ENCODE data around the gene USP1.

USP1 gene

GRCh38 chr1:62436466-62437272 lies at the start of gene USP1:
USP1 (plus strand) TSS chr1:62437049; CDS start chr1:62439868, 2,819 bp downstream.
- peak; percentile 97 for DNase-seq (ENCODE audit: low read depth, low spot score)

- no peak for DNase-seq (ENCODE audit: low read depth, low spot score)
Observed at GRCh38 chr1:62389531-62389930, 47.3 kb upstream of the USP1 start.

- DNase-seq (ENCODE audit: low read depth, low spot score), result no peak
Observed at GRCh38 chr1:62390071-62390470, 46.8 kb upstream of the USP1 start.

GRCh38 chr1:62391369-62391971 lies 45.4 kb upstream of the USP1 start:
- DNase-seq (ENCODE audit: low read depth, low spot score), result no peak

- no peak for DNase-seq (ENCODE audit: low read depth, low spot score)
Observed at GRCh38 chr1:62392951-62393350, 43.9 kb upstream of the USP1 start.

GRCh38 chr1:62394646-62395045 lies 42.2 kb upstream of the USP1 start:
- no peak for DNase-seq (ENCODE audit: low read depth, low spot score)

GRCh38 chr1:62395291-62395690 lies 41.6 kb upstream of the USP1 start:
- DNase-seq (ENCODE audit: low read depth, low spot score), result no peak

- DNase-seq (ENCODE audit: low read depth, low spot score), result no peak
Observed at GRCh38 chr1:62396871-62397270, 40.0 kb upstream of the USP1 start.

GRCh38 chr1:62397301-62397700 lies 39.5 kb upstream of the USP1 start:
- no peak for DNase-seq (ENCODE audit: low read depth, low spot score)

GRCh38 chr1:62398377-62398776 lies 38.5 kb upstream of the USP1 start:
- no peak for DNase-seq (ENCODE audit: low read depth, low spot score)

- no peak for DNase-seq (ENCODE audit: low read depth, low spot score)
Observed at GRCh38 chr1:62401034-62401760, 35.7 kb upstream of the USP1 start.

GRCh38 chr1:62405247-62405646 lies 31.6 kb upstream of the USP1 start:
- DNase-seq (ENCODE audit: low read depth, low spot score), result no peak

GRCh38 chr1:62406576-62406975 lies 30.3 kb upstream of the USP1 start:
- no peak for DNase-seq (ENCODE audit: low read depth, low spot score)

- DNase-seq (ENCODE audit: low read depth, low spot score), result no peak
Observed at GRCh38 chr1:62407398-62408009, 29.3 kb upstream of the USP1 start.

- no peak for DNase-seq (ENCODE audit: low read depth, low spot score)
Observed at GRCh38 chr1:62415687-62416086, 21.2 kb upstream of the USP1 start.

- no peak for DNase-seq (ENCODE audit: low read depth, low spot score)
Observed at GRCh38 chr1:62417351-62417999, 19.4 kb upstream of the USP1 start.

- no peak for DNase-seq (ENCODE audit: low read depth, low spot score)
Observed at GRCh38 chr1:62420214-62420613, 16.6 kb upstream of the USP1 start.

GRCh38 chr1:62423580-62424242 lies 13.1 kb upstream of the USP1 start:
- DNase-seq (ENCODE audit: low read depth, low spot score), result no peak

- no peak for DNase-seq (ENCODE audit: low read depth, low spot score)
Observed at GRCh38 chr1:62424411-62424810, 12.4 kb upstream of the USP1 start.

GRCh38 chr1:62425041-62425440 lies 11.8 kb upstream of the USP1 start:
- DNase-seq (ENCODE audit: low read depth, low spot score), result no peak

GRCh38 chr1:62426237-62426636 lies 10.6 kb upstream of the USP1 start:
- DNase-seq (ENCODE audit: low read depth, low spot score), result no peak

Data from activated naive CD8-positive, alpha-beta T cell treated with anti-CD3 and anti-CD28 coated beads, Interleukin-2, amount 50 U/mL, for 16 hours (primary cell).